Smooth muscle cell (in vitro differentiated cells): ENCODE data around the gene TMTC1. TPM values are rescaled to one million over a fixed set of nuclear protein-coding genes. Genes with fewer than 3 reads are reported as not detected.
A peak's percentile ranks its signal among the peaks of the same experiment; 100 is the strongest.

Experiments
- DNase-seq: peaks from one replicate; lab custom pipeline; 2025; ENCODE audit not compliant: unreplicated experiment; lab: John Stamatoyannopoulos, UW
- H2AFZ ChIP-seq: fragments of 200-600 bp; sonication (generic); 2 replicates; pipeline ENCODE4 v1.6.0; 2016; ENCODE audit warnings: antibody characterized with exemption, low read depth, mild to moderate bottlenecking
- H3F3A ChIP-seq: fragments of 200-600 bp; sonication (generic); 2 replicates; pipeline ENCODE4 v1.6.0; 2017; ENCODE audit warnings: antibody characterized with exemption, low read depth
- H3K27ac ChIP-seq: fragments of 200-600 bp; sonication (generic); 2 replicates; pipeline ENCODE4 v1.5.1; 2016; ENCODE audit warnings: low read depth, mild to moderate bottlenecking
- H3K27me3 ChIP-seq: fragments of 200-600 bp; sonication (generic); 2 replicates; pipeline ENCODE4 v1.6.1; 2016; ENCODE audit warnings: low read depth, mild to moderate bottlenecking
- H3K36me3 ChIP-seq: fragments of 200-600 bp; sonication (generic); 2 replicates; pipeline ENCODE4 v1.5.1; 2016; ENCODE audit warnings: low read depth
- H3K4me1 ChIP-seq: fragments of 200-600 bp; sonication (generic); 2 replicates; pipeline ENCODE4 v1.5.1; 2016; ENCODE audit warnings: low read depth
- H3K4me2 ChIP-seq: fragments of 200-600 bp; sonication (generic); 2 replicates; pipeline ENCODE4 v1.6.0; 2016; ENCODE audit warnings: mild to moderate bottlenecking
- H3K4me3 ChIP-seq: fragments of 200-600 bp; sonication (generic); 2 replicates; pipeline ENCODE4 v1.5.1; 2016; ENCODE audit warnings: mild to moderate bottlenecking
- H3K79me2 ChIP-seq: fragments of 200-600 bp; sonication (generic); 2 replicates; pipeline ENCODE4 v1.6.0; 2016; ENCODE audit warnings: low read depth, mild to moderate bottlenecking
- H3K9ac ChIP-seq: fragments of 200-600 bp; sonication (generic); 2 replicates; pipeline ENCODE4 v1.6.0; 2016; ENCODE audit warnings: low read depth
- H3K9me3 ChIP-seq: fragments of 200-600 bp; sonication (generic); replicated peaks from 2 replicates; pipeline ENCODE4 v1.5.1; 2016; ENCODE audit warnings: low read depth
- H4K20me1 ChIP-seq: fragments of 200-600 bp; sonication (generic); 2 replicates; pipeline ENCODE4 v1.6.0; 2016; ENCODE audit warnings: low read depth
- CTCF ChIP-seq: fragments of 200-600 bp; sonication (generic); IDR thresholded peaks from 2 replicates; pipeline ENCODE4 v1.5.1; 2017; ENCODE audit warnings: borderline replicate concordance, mild to moderate bottlenecking, antibody characterized with exemption; ENCODE audit not compliant: insufficient read depth, poor library complexity, severe bottlenecking
- WGBS: methylation state at CpG from one replicate; pipeline ENCODE4 v1.1.7; 2016; ENCODE audit warnings: low lambda C conversion rate; 5-methylcytosine and 5-hydroxymethylcytosine counted together
- polyA plus RNA-seq: library from polyadenylated mRNA; unstranded; fragments of >200 nt; fragmentation: Nextera tagmentation; extraction: Ambion mirVana; gene quantifications from 2 replicates; pipeline ENCODE4 v1.2.1, GENCODE V29; 2016
- total RNA-seq: library from RNA; depleted of rRNA; stranded (reverse); fragments of >200 nt; gene quantifications from 2 replicates; pipeline ENCODE4 v1.2.3, GENCODE V29; 2014

TMTC1 gene
- total and polyA plus RNA-seq, 2 experiments from 2014 or later: 3.5 to 8.7 TPM

GRCh38 chr12:29627221-29627620 is 156.5 kb downstream of the TMTC1 start:
- Histone ChIP-seq H3K36me3 (no peaks in the 10 kb centered on the region), H4K20me1 (no peaks in the 10 kb centered on the region), H3K9me3 (no peaks in the 10 kb centered on the region), H2AFZ (no peak overlapping the region), H3K79me2 (no peaks in the 10 kb centered on the region), H3F3A (peaks cover 3% of the 10 kb centered on the region), H3K27ac (no peak overlapping the region), H3K9ac (no peak overlapping the region), H3K27me3 (no peaks in the 10 kb centered on the region), H3K4me3 (no peak overlapping the region), H3K4me1 (no peaks in the 10 kb centered on the region), H3K4me2 (no peak overlapping the region)
- 81% methylated on average over 1 of the region's 1 CpG for WGBS
- DNase-seq: no peak
- no peak for TF ChIP-seq CTCF

GRCh38 chr12:29625359-29625953 is 158.3 kb downstream of the TMTC1 start:
- H4K20me1 ChIP-seq: no peaks in the 10 kb centered on the region
- no peaks in the 10 kb centered on the region for H3K9me3 ChIP-seq
- DNase-seq: no peak
- H3K4me3 ChIP-seq: no peak overlapping the region
- 4% methylated on average over 2 of the region's 2 CpGs for WGBS
- H3F3A ChIP-seq: peaks cover 3% of the 10 kb centered on the region
- H3K4me1 ChIP-seq: no peaks in the 10 kb centered on the region
- H2AFZ ChIP-seq: no peak overlapping the region
- TF ChIP-seq CTCF: no peak
- no peaks in the 10 kb centered on the region for H3K36me3 ChIP-seq
- peak overlapping the region; percentile 17 for H3K27ac ChIP-seq
- H3K27me3 ChIP-seq: no peaks in the 10 kb centered on the region
- no peak overlapping the region for H3K4me2 ChIP-seq
- no peak overlapping the region for H3K9ac ChIP-seq
- H3K79me2 ChIP-seq: no peaks in the 10 kb centered on the region

GRCh38 chr12:29622251-29622650 is 161.5 kb downstream of the TMTC1 start:
- DNase-seq: no peak
- Histone ChIP-seq H3F3A (peaks cover 3% of the 10 kb centered on the region), H2AFZ (no peak overlapping the region), H3K27ac (no peak overlapping the region), H3K9me3 (no peaks in the 10 kb centered on the region), H3K36me3 (no peaks in the 10 kb centered on the region), H3K79me2 (no peaks in the 10 kb centered on the region), H3K4me3 (no peak overlapping the region), H3K27me3 (no peaks in the 10 kb centered on the region), H4K20me1 (no peaks in the 10 kb centered on the region), H3K4me1 (peaks cover 10% of the 10 kb centered on the region), H3K4me2 (no peak overlapping the region), H3K9ac (no peak overlapping the region)
- TF ChIP-seq CTCF: no peak
- WGBS: 78% methylated on average over 1 of the region's 1 CpG

- WGBS: 100% methylated on average over 1 of the region's 1 CpG
- H3K79me2 ChIP-seq: no peaks in the 10 kb centered on the region
Measured at GRCh38 chr12:29620030-29620429, 163.7 kb downstream of the TMTC1 start.

More at GRCh38 chr12:29620030-29620429, 163.7 kb downstream of the TMTC1 start:
- no peak overlapping the region for H3K4me2 ChIP-seq
- H3K36me3 ChIP-seq: no peaks in the 10 kb centered on the region
- DNase-seq: no peak
- H3K27ac ChIP-seq: no peak overlapping the region
- no peak overlapping the region for H2AFZ ChIP-seq
- no peaks in the 10 kb centered on the region for H3F3A ChIP-seq
- no peaks in the 10 kb centered on the region for H3K27me3 ChIP-seq
- H3K4me3 ChIP-seq: no peak overlapping the region
- peaks cover 12% of the 10 kb centered on the region for H3K4me1 ChIP-seq
- H3K9ac ChIP-seq: no peak overlapping the region
- no peaks in the 10 kb centered on the region for H3K9me3 ChIP-seq
- TF ChIP-seq CTCF: no peak
- no peaks in the 10 kb centered on the region for H4K20me1 ChIP-seq
